Omental fat pad (tissue), 4 donors: ENCODE results near the gene RSAD2. TPM values are rescaled to one million over a fixed set of nuclear protein-coding genes. Genes with fewer than 3 reads are reported as not detected.

Experiments
- ATAC-seq: fragments of 150-250 bp; one replicate; pipeline ENCODE4 v1.9.1; 2016; ENCODE audit warnings: mild to moderate bottlenecking, moderate library complexity; ENCODE audit not compliant: low FRiP score
- DNase-seq: peaks from one replicate; pipeline ENCODE4 v3.0.0-alpha.2; 2019; ENCODE audit warnings: low spot score
- CTCF ChIP-seq, 3 donors: fragments of 450-650 bp; IDR thresholded peaks; one replicate each; pipeline ENCODE4 v1.5.1; 2016 to 2017; ENCODE audit warnings: antibody characterized with exemption in 3 of 3, mild to moderate bottlenecking in 3 of 3, moderate library complexity in 2 of 3
- total RNA-seq, 4 donors: library from RNA; depleted of rRNA; stranded (reverse); fragments of >200 nt; gene quantifications; one replicate each; pipeline ENCODE4 v1.1.0, GENCODE V29; 2016

RSAD2 gene
- total RNA-seq, 4 donors from 2014 or later: 0.56 to 25.1 (median 3.9) TPM

DNA sequence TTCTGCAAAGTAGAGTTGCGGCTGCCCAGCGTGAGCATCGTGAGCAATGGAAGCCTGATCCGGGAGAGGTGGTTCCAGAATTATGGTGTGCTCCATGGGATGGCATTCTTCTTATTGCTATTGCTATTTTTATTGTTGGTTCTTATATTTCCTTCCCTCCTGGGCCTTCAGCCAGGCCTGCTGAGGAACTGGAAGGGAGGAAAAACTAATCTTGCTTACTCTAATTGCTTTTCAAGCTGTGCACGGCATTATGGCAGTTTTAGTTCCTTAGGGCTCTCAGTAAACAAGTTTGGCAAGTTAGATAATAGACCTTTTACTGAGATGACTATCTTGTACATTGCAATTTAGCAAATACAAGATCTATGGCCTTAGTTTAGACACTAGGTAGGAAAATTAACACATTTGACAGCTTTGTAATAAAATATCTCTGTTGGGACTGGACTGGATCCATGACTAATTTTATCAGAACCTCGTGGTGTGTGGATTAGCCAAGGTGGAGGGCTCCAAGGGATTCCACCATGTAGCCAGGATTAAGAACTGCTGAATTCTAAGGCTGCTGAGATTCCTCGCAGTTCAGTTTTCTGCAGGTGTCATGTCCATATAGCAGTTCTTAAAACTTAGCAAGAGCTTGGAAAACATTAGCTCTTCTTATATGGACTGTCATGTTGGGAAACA, 6.0 kb downstream of the RSAD2 start:
- DNase-seq (no peak), ATAC-seq (no peak)
- no peak for TF ChIP-seq CTCF (IDR thresholded peaks at IDR 0.05)

- TF ChIP-seq CTCF (IDR thresholded peaks at IDR 0.05): no peak
- DNase-seq: no peak
- no peak for ATAC-seq
Measured at GRCh38 chr2:6885551-6885950, 8.0 kb downstream of the RSAD2 start.

GRCh38 chr2:6885968-6886367, 8.4 kb downstream of the RSAD2 start:
- ATAC-seq (no peak), DNase-seq (no peak)
- TF ChIP-seq CTCF (IDR thresholded peaks at IDR 0.05): no peak

- DNase-seq (no peak), ATAC-seq (no peak)
- TF ChIP-seq CTCF (IDR thresholded peaks at IDR 0.05): no peak
Measured at GRCh38 chr2:6887751-6888192, 10.2 kb downstream of the RSAD2 start.

- DNase-seq (no peak), ATAC-seq (no peak)
- TF ChIP-seq CTCF (IDR thresholded peaks at IDR 0.05): no peak
Measured at GRCh38 chr2:6888724-6889123, 11.1 kb downstream of the RSAD2 start.

- no peak for TF ChIP-seq CTCF (IDR thresholded peaks at IDR 0.05)
- ATAC-seq: no peak
- no peak for DNase-seq
Measured at GRCh38 chr2:6893876-6894482, 16.4 kb downstream of the RSAD2 start.
